Amygdala (tissue), 56 donors: Measurements from ENCODE around the gene CPNE5.

Source experiments
- DNase-seq, 56 donors: peaks; one replicate each; lab custom pipeline; 2025; lab: John Stamatoyannopoulos, UW

The CPNE5 gene

GRCh38 chr6:36837022-36837339 is 2.3 kb downstream of the CPNE5 start:
- DNase-seq: no peak

- no peak for DNase-seq
Observed at GRCh38 chr6:36836111-36837021, 2.9 kb downstream of the CPNE5 start.

- DNase-seq: peak in 2 of 56 donors; percentile 13 to 20
Observed at GRCh38 chr6:36834576-36835341, 4.5 kb downstream of the CPNE5 start.

- no peak for DNase-seq
Observed at GRCh38 chr6:36833182-36833789, 6.0 kb downstream of the CPNE5 start.

GRCh38 chr6:36832313-36832712 is 6.9 kb downstream of the CPNE5 start:
- no peak for DNase-seq

GRCh38 chr6:36830577-36830976 is 8.7 kb downstream of the CPNE5 start:
- no peak for DNase-seq

- DNase-seq: peak in 27 of 56 donors; percentile 11 to 67 (median 43)
Observed at GRCh38 chr6:36829919-36830544, 9.2 kb downstream of the CPNE5 start.

- peak in 9 of 56 donors; percentile 10 to 45 (median 23) for DNase-seq
Observed at GRCh38 chr6:36827261-36828079, 11.8 kb downstream of the CPNE5 start.

GRCh38 chr6:36826520-36827227 is 12.6 kb downstream of the CPNE5 start:
- DNase-seq: no peak

- DNase-seq: no peak
Observed at GRCh38 chr6:36825994-36826393, 13.2 kb downstream of the CPNE5 start.

- no peak for DNase-seq
Observed at GRCh38 chr6:36825452-36825851, 13.8 kb downstream of the CPNE5 start.

GRCh38 chr6:36824253-36824652 is 15.0 kb downstream of the CPNE5 start:
- DNase-seq: no peak

- DNase-seq: no peak
Observed at GRCh38 chr6:36823421-36824096, 15.7 kb downstream of the CPNE5 start.

GRCh38 chr6:36822506-36823269 is 16.6 kb downstream of the CPNE5 start:
- no peak for DNase-seq

- DNase-seq: no peak
Observed at GRCh38 chr6:36821581-36822335, 17.5 kb downstream of the CPNE5 start.

- DNase-seq: no peak
Observed at GRCh38 chr6:36820700-36821580, 18.3 kb downstream of the CPNE5 start.
